Superior temporal gyrus (tissue), 1 donor: Measurements from ENCODE around the gene SPATA32.

ENCODE experiments used
- DNase-seq: peaks from one replicate; pipeline ENCODE4 v3.0.0-alpha.2; 2016; ENCODE audit errors: extremely low spot score

The SPATA32 gene

GRCh38 chr17:45229681-45230409 is 32.0 kb downstream of the SPATA32 start:
- DNase-seq = no peak

GRCh38 chr17:45228763-45229539 is 32.9 kb downstream of the SPATA32 start:
- DNase-seq = no peak

GRCh38 chr17:45227926-45228762 is 33.8 kb downstream of the SPATA32 start:
- no peak for DNase-seq

- DNase-seq = no peak
These were observed 34.6 kb downstream of the SPATA32 start for GRCh38 chr17:45227101-45227925.

GRCh38 chr17:45226576-45226975 is 35.3 kb downstream of the SPATA32 start:
- DNase-seq = no peak

- DNase-seq = no peak
These were observed 35.8 kb downstream of the SPATA32 start for GRCh38 chr17:45225964-45226530.

GRCh38 chr17:45225051-45225700 is 36.7 kb downstream of the SPATA32 start:
- no peak for DNase-seq

GRCh38 chr17:45224671-45225050 is 37.2 kb downstream of the SPATA32 start:
- DNase-seq = no peak

- DNase-seq = no peak
These were observed 38.1 kb downstream of the SPATA32 start for GRCh38 chr17:45223539-45224528.

GRCh38 chr17:45222996-45223538 is 38.8 kb downstream of the SPATA32 start:
- DNase-seq = no peak

- DNase-seq = no peak
These were observed 39.5 kb downstream of the SPATA32 start for GRCh38 chr17:45222289-45222995.

- no peak for DNase-seq
These were observed 39.9 kb downstream of the SPATA32 start for GRCh38 chr17:45222014-45222288.

GRCh38 chr17:45221081-45222013 is 40.5 kb downstream of the SPATA32 start, which contains the start of gene FMNL1:
TSS of gene FMNL1 (plus strand) at chr17:45221885. CDS start at chr17:45222125, 240 bp downstream.
- no peak for DNase-seq

GRCh38 chr17:45220079-45220478 is 41.8 kb downstream of the SPATA32 start:
- no peak for DNase-seq

GRCh38 chr17:45218895-45219661 is 42.8 kb downstream of the SPATA32 start:
- peak; percentile 96 for DNase-seq
